GM21423 (cell line): Measurements from ENCODE around the gene GRIA1.
"Not testable (repeated sequence)": the region's sequence is repeated elsewhere in the genome, so short reads cannot be mapped to it uniquely, and the experiment has no call there.

Experiments
- ATAC-seq: cut with Tn5 transposase; IDR thresholded peaks from one replicate; pipeline ENCODE4 v1.9.1; 2021; ENCODE audit warnings: mild to moderate bottlenecking, moderate library complexity; ENCODE audit not compliant: unreplicated experiment

GRIA1 gene

DNA sequence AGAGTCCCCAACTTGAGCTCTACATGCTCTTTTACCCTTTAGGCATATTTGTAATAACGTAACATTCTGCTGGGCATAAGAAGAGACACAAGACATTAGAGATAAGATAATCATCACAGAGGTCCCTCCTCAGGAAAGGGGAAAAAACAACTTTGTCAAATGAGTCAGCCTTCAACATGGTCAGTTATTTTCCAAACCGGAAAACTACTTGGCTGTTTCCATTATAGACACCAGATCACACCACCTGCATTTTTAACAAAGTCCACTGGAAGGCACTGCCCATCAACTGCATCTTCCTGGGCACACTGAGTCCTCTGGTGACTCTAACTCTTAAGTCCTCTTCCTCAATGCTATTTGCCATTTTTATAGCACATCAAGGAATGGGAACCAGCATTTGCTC is 326.4 kb downstream of the GRIA1 start:
- ATAC-seq: no peak

GRCh38 chr5:153818626-153819025 is 328.2 kb downstream of the GRIA1 start:
- no peak for ATAC-seq

GRCh38 chr5:153823036-153823435 is 332.6 kb downstream of the GRIA1 start:
- no peak for ATAC-seq

GRCh38 chr5:153824909-153825308 is 334.4 kb downstream of the GRIA1 start:
- ATAC-seq: no peak

GRCh38 chr5:153827397-153827796 is 336.9 kb downstream of the GRIA1 start:
- ATAC-seq: no peak

DNA sequence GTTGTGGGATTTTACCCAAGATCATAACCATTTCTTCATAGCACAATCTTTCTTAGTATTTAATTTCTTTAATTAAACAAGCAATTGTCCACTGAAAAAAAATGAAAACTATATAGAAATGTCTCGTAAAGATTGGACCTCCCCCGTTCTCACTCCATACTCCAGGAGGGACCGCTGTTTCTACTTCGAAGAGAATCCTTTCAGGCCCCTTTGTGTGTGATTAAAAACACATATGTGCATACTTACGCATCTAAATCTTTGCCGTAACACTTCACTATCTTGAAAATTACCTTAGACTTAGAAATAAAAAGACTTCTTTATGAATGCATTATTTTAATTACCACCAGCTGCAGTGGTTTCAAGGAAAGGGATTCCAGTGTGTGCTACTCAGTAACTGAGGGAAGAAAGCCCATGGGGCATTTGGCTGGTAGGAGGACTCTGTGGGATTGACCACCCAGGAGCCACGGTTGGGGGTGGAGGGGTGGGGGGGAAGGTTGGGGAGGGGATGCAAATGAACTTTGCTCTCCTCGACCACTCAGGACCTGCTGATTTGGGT is 339.1 kb downstream of the GRIA1 start:
- no peak for ATAC-seq

- ATAC-seq: peak; percentile 64
Observed at GRCh38 chr5:153831973-153832372, 341.5 kb downstream of the GRIA1 start.

DNA sequence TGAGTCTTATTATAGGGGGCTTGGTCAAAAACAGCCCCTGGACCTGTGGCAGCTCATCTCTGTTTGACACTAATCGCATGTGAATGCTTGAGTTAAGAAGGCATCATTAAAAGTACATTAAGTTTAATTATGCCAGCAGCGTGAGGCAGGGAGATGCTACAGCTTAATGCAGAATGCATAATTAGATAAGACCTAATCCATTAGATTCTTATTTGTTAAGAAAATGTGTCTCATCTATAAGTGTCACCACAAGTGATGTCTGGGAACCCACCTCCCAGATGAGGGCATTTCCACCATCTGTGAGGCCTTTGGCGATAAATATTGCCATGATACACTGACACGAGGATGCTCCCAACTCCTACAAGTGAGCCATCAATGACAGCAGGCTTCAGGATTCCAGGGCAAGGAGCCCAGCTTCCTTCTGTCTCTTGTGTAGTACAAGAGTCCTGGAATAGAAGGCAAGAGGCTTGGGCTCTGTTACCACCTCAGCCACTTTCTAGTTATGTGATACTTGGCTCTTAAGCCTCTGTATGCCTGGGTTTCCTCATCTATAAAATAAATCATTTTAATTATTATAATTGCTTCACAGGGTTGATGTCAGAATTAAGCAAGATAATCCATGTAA is 345.5 kb downstream of the GRIA1 start:
- ATAC-seq: no peak

- ATAC-seq: not testable (repeated sequence)
Observed at GRCh38 chr5:153849303-153850113, 359.0 kb downstream of the GRIA1 start.

- no peak for ATAC-seq
Observed at GRCh38 chr5:153860195-153860886, 369.9 kb downstream of the GRIA1 start.

DNA sequence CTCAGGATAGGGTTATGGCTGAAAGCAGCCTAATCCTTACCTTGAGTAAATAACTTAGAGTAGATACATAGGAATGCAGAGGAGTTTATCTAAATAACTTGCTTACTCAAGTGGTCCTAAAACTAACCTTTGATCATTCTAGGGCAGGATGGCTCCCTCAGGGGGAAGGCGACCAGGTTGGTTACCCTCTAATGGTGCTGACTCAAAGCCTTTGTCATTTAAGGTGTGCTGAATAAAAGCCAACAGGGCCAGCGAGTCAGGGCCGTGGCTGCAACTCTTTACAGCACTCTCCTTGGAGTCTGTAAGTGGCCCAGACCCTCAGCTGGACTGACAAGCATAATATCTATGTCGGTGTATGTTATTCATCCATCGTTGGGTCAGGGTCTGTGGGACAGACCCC is 372.4 kb downstream of the GRIA1 start:
- not testable (repeated sequence) for ATAC-seq
